Fibroblast of pulmonary artery (primary cell): Measurements from ENCODE around the gene STKLD1.

Source experiments
- DNase-seq: peaks from one replicate; pipeline ENCODE4 v3.0.0-alpha.2; 2010; ENCODE audit warnings: low read depth
- H3K4me3 ChIP-seq: replicated peaks from 2 replicates; pipeline ENCODE4 v1.5.1; 2011; ENCODE audit warnings: low read depth, mild to moderate bottlenecking, control low read depth, low read length, moderate library complexity
- TF ChIP-seq, protein P1 (sequence below): IDR thresholded peaks from 2 replicates; pipeline ENCODE4 v1.5.1; 2011; ENCODE audit warnings: mild to moderate bottlenecking, control low read depth, low read length, inconsistent platforms; ENCODE audit errors: missing control alignments

The STKLD1 gene

DNA sequence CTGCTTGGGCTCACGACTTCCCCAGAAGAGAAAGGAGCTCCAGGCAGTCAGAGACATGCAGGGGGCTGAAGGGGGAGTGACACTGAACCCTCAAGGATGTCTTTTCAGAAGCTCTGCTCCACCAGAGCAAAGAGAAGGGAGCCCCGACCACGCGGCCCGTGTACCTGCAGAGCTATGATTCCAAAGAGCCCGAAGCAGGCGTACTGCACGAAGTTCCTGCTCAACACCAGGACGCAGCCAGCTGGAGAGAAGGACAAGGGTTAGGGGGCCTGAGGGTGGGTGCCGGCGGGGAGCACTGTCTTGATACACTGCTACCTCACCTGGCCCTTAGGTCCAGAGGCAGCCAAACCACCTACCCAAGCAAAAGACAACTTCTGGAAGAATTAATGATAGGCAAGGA, 9.7 kb upstream of the STKLD1 start:
- H3K4me3 ChIP-seq, result no peak overlapping the region
- no peak for DNase-seq
- TF ChIP-seq, protein P1, sequence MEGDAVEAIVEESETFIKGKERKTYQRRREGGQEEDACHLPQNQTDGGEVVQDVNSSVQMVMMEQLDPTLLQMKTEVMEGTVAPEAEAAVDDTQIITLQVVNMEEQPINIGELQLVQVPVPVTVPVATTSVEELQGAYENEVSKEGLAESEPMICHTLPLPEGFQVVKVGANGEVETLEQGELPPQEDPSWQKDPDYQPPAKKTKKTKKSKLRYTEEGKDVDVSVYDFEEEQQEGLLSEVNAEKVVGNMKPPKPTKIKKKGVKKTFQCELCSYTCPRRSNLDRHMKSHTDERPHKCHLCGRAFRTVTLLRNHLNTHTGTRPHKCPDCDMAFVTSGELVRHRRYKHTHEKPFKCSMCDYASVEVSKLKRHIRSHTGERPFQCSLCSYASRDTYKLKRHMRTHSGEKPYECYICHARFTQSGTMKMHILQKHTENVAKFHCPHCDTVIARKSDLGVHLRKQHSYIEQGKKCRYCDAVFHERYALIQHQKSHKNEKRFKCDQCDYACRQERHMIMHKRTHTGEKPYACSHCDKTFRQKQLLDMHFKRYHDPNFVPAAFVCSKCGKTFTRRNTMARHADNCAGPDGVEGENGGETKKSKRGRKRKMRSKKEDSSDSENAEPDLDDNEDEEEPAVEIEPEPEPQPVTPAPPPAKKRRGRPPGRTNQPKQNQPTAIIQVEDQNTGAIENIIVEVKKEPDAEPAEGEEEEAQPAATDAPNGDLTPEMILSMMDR, result no peak

DNA sequence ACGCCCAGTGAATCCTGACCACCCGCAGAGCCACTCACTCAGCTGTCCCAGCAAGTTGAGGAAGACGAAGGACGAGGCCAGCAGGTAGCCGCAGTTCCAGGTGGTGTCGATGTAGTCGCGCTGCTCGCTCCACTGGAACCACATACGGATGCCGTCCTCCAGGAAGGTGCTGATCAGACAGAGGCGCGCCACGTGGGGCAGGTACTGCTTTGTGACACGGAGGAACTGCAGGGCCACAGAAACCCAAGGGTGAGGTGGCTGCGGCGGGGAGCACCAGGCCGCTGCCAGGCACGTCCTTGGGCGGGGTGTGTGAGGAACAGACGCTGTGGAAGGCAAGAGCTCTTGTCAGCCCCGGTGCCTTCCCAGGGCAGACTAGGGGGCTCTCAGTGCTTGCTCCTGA, 8.9 kb upstream of the STKLD1 start:
- TF ChIP-seq, protein P1, result no peak
- DNase-seq, result no peak
- no peak overlapping the region for H3K4me3 ChIP-seq

DNA sequence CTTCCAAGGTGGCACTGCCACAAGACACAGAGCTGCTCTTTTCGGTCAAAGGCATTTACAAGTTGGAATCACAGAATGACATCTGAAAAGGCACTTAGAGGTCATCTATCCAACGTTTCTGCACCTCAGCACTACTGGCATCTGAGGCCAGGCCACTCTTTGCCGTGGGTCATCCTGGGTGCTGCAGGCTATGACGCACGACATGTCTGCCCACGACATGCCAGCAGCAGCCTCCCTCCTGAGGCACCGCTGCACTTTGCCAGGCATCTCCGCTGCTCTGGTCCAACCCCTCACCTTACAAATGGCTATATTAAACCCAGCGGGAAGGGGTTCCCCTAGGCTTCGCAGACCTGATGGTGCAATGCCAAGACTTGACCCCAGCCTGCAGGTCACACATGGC, 8.4 kb upstream of the STKLD1 start:
- no peak for DNase-seq
- H3K4me3 ChIP-seq, result no peak overlapping the region
- TF ChIP-seq, protein P1, result no peak

DNA sequence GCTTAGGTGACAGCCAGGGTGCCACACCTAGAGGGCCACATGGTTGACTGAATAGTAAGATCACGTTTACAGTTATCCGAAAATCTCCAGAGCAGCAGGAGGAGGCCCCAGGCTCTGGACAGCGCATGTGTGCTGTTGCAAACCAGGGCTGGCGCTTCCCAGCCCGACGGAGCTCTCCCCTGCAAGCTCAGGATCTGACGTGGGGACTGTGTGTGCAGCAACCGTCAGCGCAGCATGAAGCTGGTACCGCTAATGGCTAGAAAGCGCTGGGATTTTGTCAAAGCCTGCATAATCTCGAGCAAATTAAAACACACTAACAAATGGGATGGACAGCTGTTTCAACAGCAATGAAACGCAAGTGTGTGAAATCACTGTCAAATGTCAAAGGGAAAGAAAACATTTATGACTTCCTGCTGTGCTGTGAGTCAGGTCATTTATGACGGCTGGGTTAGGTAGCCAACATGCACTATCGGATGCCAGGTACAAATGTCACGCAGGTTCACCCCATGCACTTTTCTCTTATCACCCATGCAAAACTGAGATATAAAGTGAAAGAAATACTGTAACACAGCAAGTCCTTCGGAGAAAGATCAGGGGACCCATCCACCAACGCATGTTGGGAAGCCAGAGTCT, 7.8 kb upstream of the STKLD1 start:
- no peak for DNase-seq
- TF ChIP-seq, protein P1, result no peak
- no peak overlapping the region for H3K4me3 ChIP-seq

DNA sequence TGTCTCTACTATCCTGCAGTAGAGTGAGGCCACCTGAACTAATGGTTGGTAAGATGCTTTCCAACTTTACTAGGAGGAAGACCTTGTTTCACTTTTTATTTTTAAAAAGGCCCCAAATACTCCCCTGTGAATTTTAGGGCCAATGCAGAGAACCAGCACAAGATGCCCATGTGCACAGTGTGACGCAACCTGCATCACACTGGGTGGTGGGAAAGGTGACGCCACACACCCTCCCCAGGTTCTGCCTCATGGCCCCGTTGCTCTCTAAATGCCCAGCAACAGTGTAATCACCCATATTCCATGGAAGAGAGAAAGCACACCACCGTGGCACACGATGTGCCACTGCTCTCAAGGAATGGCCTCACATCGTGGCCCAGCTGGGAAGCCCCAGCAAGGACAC, 6.7 kb upstream of the STKLD1 start:
- TF ChIP-seq, protein P1, result no peak
- no peak for DNase-seq
- no peak overlapping the region for H3K4me3 ChIP-seq

DNA sequence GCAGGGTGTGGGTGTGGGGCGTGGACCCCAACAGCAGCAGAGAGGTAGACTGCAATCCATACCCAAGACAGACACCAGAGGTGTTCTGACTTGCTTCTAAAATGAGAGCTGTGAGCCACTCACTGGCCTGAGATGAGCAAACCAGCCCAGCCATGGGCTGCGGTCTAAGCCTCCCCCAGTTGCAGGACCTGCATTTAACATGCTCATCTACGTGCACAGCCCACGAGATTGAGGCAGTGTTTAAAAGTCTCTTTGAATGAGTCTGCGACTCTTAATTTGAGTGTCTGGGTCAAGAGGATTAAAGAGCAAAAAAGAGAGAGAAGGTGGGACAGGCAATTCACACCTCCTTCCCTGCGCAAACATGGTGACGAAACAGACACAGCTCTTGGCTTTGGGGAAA, 6.2 kb upstream of the STKLD1 start:
- H3K4me3 ChIP-seq, result no peak overlapping the region
- DNase-seq, result no peak
- TF ChIP-seq, protein P1, result no peak

DNA sequence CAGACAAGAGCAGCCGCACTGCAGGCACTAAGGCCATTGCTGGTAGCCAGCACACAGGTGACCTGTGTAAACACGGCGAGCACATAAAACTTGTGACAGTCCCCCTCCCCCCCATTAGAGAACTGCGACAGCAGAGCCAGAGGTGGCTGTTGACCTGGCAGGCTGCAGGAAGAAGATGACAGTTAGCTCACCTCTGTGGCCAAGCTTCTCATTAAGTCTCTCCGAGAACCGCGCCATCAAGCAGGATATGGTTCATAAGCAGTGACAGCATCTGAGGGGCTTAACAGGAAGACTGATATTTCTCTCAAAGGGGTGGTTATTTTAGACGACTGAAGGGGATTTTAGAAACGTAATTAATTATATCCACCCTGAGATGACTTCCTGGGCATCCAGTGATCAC, 5.5 kb upstream of the STKLD1 start:
- H3K4me3 ChIP-seq, result no peak overlapping the region
- TF ChIP-seq, protein P1, result no peak
- DNase-seq, result no peak
